ENCODE results near the gene KATNAL1.
A peak's percentile ranks its signal among the peaks of the same experiment; 100 is the strongest.
"Not testable (repeated sequence)": the region's sequence is repeated elsewhere in the genome, so short reads cannot be mapped to it uniquely, and the experiment has no call there.

KATNAL1 gene

GRCh38 chr13:30290812-30291436, 16.4 kb downstream of the KATNAL1 start:
- no peak for DNase-seq

GRCh38 chr13:30289533-30289932, 17.8 kb downstream of the KATNAL1 start:
- DNase-seq = no peak

GRCh38 chr13:30286059-30286458, 21.3 kb downstream of the KATNAL1 start:
- not testable (repeated sequence) for DNase-seq

- DNase-seq = no peak
Observed at GRCh38 chr13:30276178-30276577, 31.2 kb downstream of the KATNAL1 start.

- no peak for DNase-seq
Observed at GRCh38 chr13:30274083-30274482, 33.3 kb downstream of the KATNAL1 start.

- DNase-seq = not testable (repeated sequence)
Observed at GRCh38 chr13:30270035-30270434, 37.3 kb downstream of the KATNAL1 start.

- DNase-seq = no peak
Observed at GRCh38 chr13:30268673-30269072, 38.7 kb downstream of the KATNAL1 start.

GRCh38 chr13:30266756-30267155, 40.6 kb downstream of the KATNAL1 start:
- no peak for DNase-seq

- DNase-seq = not testable (repeated sequence)
Observed at GRCh38 chr13:30259149-30259733, 48.1 kb downstream of the KATNAL1 start.

- DNase-seq = no peak
Observed at GRCh38 chr13:30257468-30258099, 49.8 kb downstream of the KATNAL1 start.

GRCh38 chr13:30256713-30257467, 50.5 kb downstream of the KATNAL1 start:
- no peak for DNase-seq

- no peak for DNase-seq
Observed at GRCh38 chr13:30255696-30256095, 51.7 kb downstream of the KATNAL1 start.

- no peak for DNase-seq
Observed at GRCh38 chr13:30253830-30254229, 53.5 kb downstream of the KATNAL1 start.

- DNase-seq = no peak
Observed at GRCh38 chr13:30247406-30247805, 59.9 kb downstream of the KATNAL1 start.

- no peak for DNase-seq
Observed at GRCh38 chr13:30241532-30241931, 65.8 kb downstream of the KATNAL1 start.

GRCh38 chr13:30240608-30241007, 66.7 kb downstream of the KATNAL1 start:
- DNase-seq = no peak

GRCh38 chr13:30235216-30235615, 72.1 kb downstream of the KATNAL1 start:
- DNase-seq = no peak

GRCh38 chr13:30234619-30235162, 72.7 kb downstream of the KATNAL1 start:
- no peak for DNase-seq

- DNase-seq = peak in 1 of 2 experiments; percentile 16
Observed at GRCh38 chr13:30224732-30225131, 82.6 kb downstream of the KATNAL1 start.

- DNase-seq = no peak
Observed at GRCh38 chr13:30222254-30222653, 85.1 kb downstream of the KATNAL1 start.

- peak in 1 of 2 experiments; percentile 18 for DNase-seq
Observed at GRCh38 chr13:30216111-30216510, 91.2 kb downstream of the KATNAL1 start.

GRCh38 chr13:30212256-30212655, 95.1 kb downstream of the KATNAL1 start:
- no peak for DNase-seq

- DNase-seq = no peak
Observed at GRCh38 chr13:30211745-30212144, 95.6 kb downstream of the KATNAL1 start.
